ENCODE measurements around the gene ERVK3-1.
"Not testable (repeated sequence)": the region's sequence is repeated elsewhere in the genome, so short reads cannot be mapped to it uniquely, and the experiment has no call there.

ERVK3-1 gene

GRCh38 chr19:58305065-58305931, at the start of gene ERVK3-1:
Gene ERVK3-1 (plus strand): TSS chr19:58305377. CDS start chr19:58312169, 6,792 bp downstream.
- DNase-seq (ENCODE audit: low read depth in 3 of 3): peak; percentile 85 to 93 (median 89)

- DNase-seq (ENCODE audit: low read depth in 3 of 3): not testable (repeated sequence)
Measured at GRCh38 chr19:58258259-58258658, 46.9 kb upstream of the ERVK3-1 start.

GRCh38 chr19:58261600-58261967, 43.6 kb upstream of the ERVK3-1 start:
- DNase-seq (ENCODE audit: low read depth in 3 of 3): no peak

- DNase-seq (ENCODE audit: low read depth in 3 of 3): no peak
Measured at GRCh38 chr19:58261968-58262921, 42.9 kb upstream of the ERVK3-1 start.

GRCh38 chr19:58262922-58263296, 42.3 kb upstream of the ERVK3-1 start:
- no peak for DNase-seq (ENCODE audit: low read depth in 3 of 3)

GRCh38 chr19:58265100-58265499, 40.1 kb upstream of the ERVK3-1 start:
- no peak for DNase-seq (ENCODE audit: low read depth in 3 of 3)

GRCh38 chr19:58268344-58268743, 36.8 kb upstream of the ERVK3-1 start:
- no peak for DNase-seq (ENCODE audit: low read depth in 3 of 3)

GRCh38 chr19:58274771-58275201, 30.4 kb upstream of the ERVK3-1 start:
- DNase-seq (ENCODE audit: low read depth in 3 of 3): no peak

GRCh38 chr19:58275564-58275963, 29.6 kb upstream of the ERVK3-1 start:
- DNase-seq (ENCODE audit: low read depth in 3 of 3): no peak

GRCh38 chr19:58277197-58277596, 28.0 kb upstream of the ERVK3-1 start:
- DNase-seq (ENCODE audit: low read depth in 3 of 3): no peak

- no peak for DNase-seq (ENCODE audit: low read depth in 3 of 3)
Measured at GRCh38 chr19:58277748-58278540, 27.2 kb upstream of the ERVK3-1 start.

- peak; percentile 93 to 98 (median 95) for DNase-seq (ENCODE audit: low read depth in 3 of 3)
Measured at GRCh38 chr19:58278541-58279041, 26.6 kb upstream of the ERVK3-1 start, which contains the start of gene ZNF8. Gene ZNF8 (plus strand): TSS chr19:58278955. CDS start chr19:58279082, 127 bp downstream.

GRCh38 chr19:58279042-58279924, 25.9 kb upstream of the ERVK3-1 start:
- peak; percentile 25 to 29 (median 28) for DNase-seq (ENCODE audit: low read depth in 3 of 3)

- no peak for DNase-seq (ENCODE audit: low read depth in 3 of 3)
Measured at GRCh38 chr19:58279925-58280316, 25.3 kb upstream of the ERVK3-1 start.

GRCh38 chr19:58284199-58284598, 21.0 kb upstream of the ERVK3-1 start:
- no peak for DNase-seq (ENCODE audit: low read depth in 3 of 3)

- DNase-seq (ENCODE audit: low read depth in 3 of 3): no peak
Measured at GRCh38 chr19:58291943-58292342, 13.2 kb upstream of the ERVK3-1 start.

- DNase-seq (ENCODE audit: low read depth in 3 of 3): no peak
Measured at GRCh38 chr19:58294743-58295374, 10.3 kb upstream of the ERVK3-1 start.

- DNase-seq (ENCODE audit: low read depth in 3 of 3): no peak
Measured at GRCh38 chr19:58296104-58296503, 9.1 kb upstream of the ERVK3-1 start.

- no peak for DNase-seq (ENCODE audit: low read depth in 3 of 3)
Measured at GRCh38 chr19:58300620-58301019, 4.6 kb upstream of the ERVK3-1 start.

- DNase-seq (ENCODE audit: low read depth in 3 of 3): no peak
Measured at GRCh38 chr19:58304255-58304654, 922 bp upstream of the ERVK3-1 start.
